ENCODE measurements around the gene ZNF275. TPM values are rescaled to one million over a fixed set of nuclear protein-coding genes. Genes with fewer than 3 reads are reported as not detected.
"Not testable (repeated sequence)": the region's sequence is repeated elsewhere in the genome, so short reads cannot be mapped to it uniquely, and the experiment has no call there.

Gene ZNF275
- total RNA-seq, 1 donor from 2014 or later: 21.3 TPM

GRCh38 chrX:153386097-153386496 lies 52.1 kb downstream of the ZNF275 start:
- no peak for DNase-seq (ENCODE audit: low spot score)

GRCh38 chrX:153387345-153387744 lies 53.4 kb downstream of the ZNF275 start:
- peak; percentile 84 for DNase-seq (ENCODE audit: low spot score)

- DNase-seq (ENCODE audit: low spot score): peak; percentile 81
These were observed 54.2 kb downstream of the ZNF275 start for GRCh38 chrX:153387987-153388721.

- no peak for DNase-seq (ENCODE audit: low spot score)
These were observed 54.9 kb downstream of the ZNF275 start for GRCh38 chrX:153388722-153389459.

- not testable (repeated sequence) for DNase-seq (ENCODE audit: low spot score)
These were observed 55.5 kb downstream of the ZNF275 start for GRCh38 chrX:153389460-153389768.

GRCh38 chrX:153392642-153393321 lies 58.8 kb downstream of the ZNF275 start:
- peak; percentile 43 for DNase-seq (ENCODE audit: low spot score)

- DNase-seq (ENCODE audit: low spot score): no peak
These were observed 60.7 kb downstream of the ZNF275 start for GRCh38 chrX:153394612-153395011.

GRCh38 chrX:153395613-153396319 lies 61.8 kb downstream of the ZNF275 start:
- DNase-seq (ENCODE audit: low spot score): no peak

- DNase-seq (ENCODE audit: low spot score): no peak
These were observed 62.6 kb downstream of the ZNF275 start for GRCh38 chrX:153396320-153397195.

- no peak for DNase-seq (ENCODE audit: low spot score)
These were observed 63.5 kb downstream of the ZNF275 start for GRCh38 chrX:153397256-153397960.

GRCh38 chrX:153398275-153398960 lies 64.5 kb downstream of the ZNF275 start:
- DNase-seq (ENCODE audit: low spot score): no peak

- DNase-seq (ENCODE audit: low spot score): no peak
These were observed 66.5 kb downstream of the ZNF275 start for GRCh38 chrX:153400146-153401132.

- DNase-seq (ENCODE audit: low spot score): no peak
These were observed 67.3 kb downstream of the ZNF275 start, which contains the start of gene PNMA6E for GRCh38 chrX:153401133-153401764. Gene PNMA6E, minus strand, starts transcription at chrX:153401350. Its CDS starts 2,501 bp downstream, at chrX:153398849.
